Neural progenitor cell (in vitro differentiated cells): ENCODE data around the gene RMP24.

Experiments
- CTCF ChIP-seq: fragments of 200-600 bp; sonication (generic); IDR thresholded peaks from 2 replicates; pipeline ENCODE4 v1.5.1; 2017; ENCODE audit warnings: antibody characterized with exemption, mild to moderate bottlenecking
- EZH2 ChIP-seq: fragments of 200-600 bp; sonication (generic); IDR thresholded peaks from 2 replicates; pipeline ENCODE4 v1.6.1; 2017; ENCODE audit warnings: antibody characterized with exemption, mild to moderate bottlenecking, moderate library complexity
- EZH2phosphoT487 ChIP-seq: fragments of 200-600 bp; sonication (generic); IDR thresholded peaks from 2 replicates; pipeline ENCODE4 v1.6.1; 2017; ENCODE audit warnings: antibody characterized with exemption

DNA sequence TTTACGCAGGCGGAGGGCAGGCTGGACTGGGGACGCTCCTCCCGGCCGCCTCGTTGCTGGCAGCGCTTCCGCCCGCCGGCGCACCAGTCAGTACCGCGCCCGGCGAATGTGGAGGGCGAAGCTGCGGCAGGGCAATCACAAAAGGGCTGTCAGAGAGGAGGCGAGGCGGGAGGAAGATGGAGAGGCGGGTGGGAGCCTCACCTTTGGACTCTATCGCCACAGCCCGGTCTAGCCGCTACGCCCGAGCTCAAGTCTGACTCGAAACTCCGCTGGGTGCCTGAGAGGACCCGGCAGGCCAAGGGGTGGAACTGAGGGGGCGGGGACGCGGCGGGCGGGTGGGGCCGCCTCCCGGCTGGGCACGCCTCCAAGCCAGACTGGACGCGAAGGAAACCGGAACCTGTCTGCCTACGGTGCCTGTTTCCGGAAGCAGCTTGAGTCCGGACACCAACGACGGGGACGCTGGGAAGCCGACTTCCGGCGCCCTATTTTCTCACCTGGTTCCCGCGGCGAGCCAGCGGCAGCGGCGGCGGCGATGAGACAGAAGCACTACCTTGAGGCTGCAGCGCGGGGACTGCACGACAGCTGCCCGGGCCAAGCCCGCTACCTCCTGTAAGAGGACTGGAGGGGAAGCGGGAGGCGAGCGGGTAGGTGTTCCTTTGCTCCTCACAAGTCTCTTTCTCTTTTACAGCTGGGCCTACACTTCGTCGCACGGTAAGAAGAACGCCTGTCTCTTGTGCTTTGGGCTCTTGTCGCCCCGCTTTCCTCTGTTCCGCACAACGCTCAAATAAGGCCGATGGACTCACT, at the start of gene RMP24:
- no peak for TF ChIP-seq CTCF
- no peak for TF ChIP-seq EZH2
- TF ChIP-seq EZH2phosphoT487, result no peak
